GM18505 (cell line): ENCODE measurements around the gene ATG2B.

Experiments
- ATAC-seq: cut with Tn5 transposase; IDR thresholded peaks from one replicate; pipeline ENCODE4 v1.9.1; 2021; ENCODE audit not compliant: unreplicated experiment
- POLR2A ChIP-seq: IDR thresholded peaks from 4 replicates; pipeline ENCODE4 v1.6.1; 2011; ENCODE audit warnings: borderline replicate concordance; ENCODE audit not compliant: insufficient read depth, insufficient read length; ENCODE audit errors: extremely low read depth

ATG2B gene

DNA sequence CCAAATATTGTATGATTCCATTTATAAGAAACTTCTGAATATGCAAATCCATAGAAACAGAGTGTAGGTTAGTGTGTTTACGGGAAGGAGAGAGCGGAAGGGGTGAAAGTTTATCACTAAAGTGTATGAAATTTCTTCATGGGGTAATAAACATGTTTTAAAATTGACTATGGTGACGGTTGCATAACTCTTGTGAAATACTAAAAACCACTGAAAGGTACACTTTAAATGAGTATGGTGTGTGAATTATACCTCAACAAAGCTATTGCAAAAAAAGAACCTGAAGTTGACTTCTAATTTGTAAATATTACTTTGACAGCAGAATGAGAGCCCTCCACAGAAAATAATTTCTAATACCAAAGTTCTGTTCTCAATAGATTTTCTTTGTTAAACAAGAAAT is 47.1 kb downstream of the ATG2B start:
- ATAC-seq, result no peak
- TF ChIP-seq POLR2A, result no peak

GRCh38 chr14:96310906-96311305 is 52.2 kb downstream of the ATG2B start:
- TF ChIP-seq POLR2A, result no peak
- ATAC-seq, result no peak

- no peak for ATAC-seq
- no peak for TF ChIP-seq POLR2A
Observed at GRCh38 chr14:96309896-96310330, 53.2 kb downstream of the ATG2B start.

GRCh38 chr14:96309133-96309895 is 53.8 kb downstream of the ATG2B start:
- no peak for ATAC-seq
- no peak for TF ChIP-seq POLR2A

- ATAC-seq, result no peak
- TF ChIP-seq POLR2A, result no peak
Observed at GRCh38 chr14:96307434-96307833, 55.7 kb downstream of the ATG2B start.

- no peak for TF ChIP-seq POLR2A
- ATAC-seq, result no peak
Observed at GRCh38 chr14:96304956-96305355, 58.2 kb downstream of the ATG2B start.

GRCh38 chr14:96303981-96304380 is 59.2 kb downstream of the ATG2B start:
- no peak for ATAC-seq
- TF ChIP-seq POLR2A, result no peak

- no peak for ATAC-seq
- TF ChIP-seq POLR2A, result no peak
Observed at GRCh38 chr14:96299441-96299840, 63.7 kb downstream of the ATG2B start.

GRCh38 chr14:96297997-96298515 is 65.1 kb downstream of the ATG2B start:
- no peak for ATAC-seq
- no peak for TF ChIP-seq POLR2A

DNA sequence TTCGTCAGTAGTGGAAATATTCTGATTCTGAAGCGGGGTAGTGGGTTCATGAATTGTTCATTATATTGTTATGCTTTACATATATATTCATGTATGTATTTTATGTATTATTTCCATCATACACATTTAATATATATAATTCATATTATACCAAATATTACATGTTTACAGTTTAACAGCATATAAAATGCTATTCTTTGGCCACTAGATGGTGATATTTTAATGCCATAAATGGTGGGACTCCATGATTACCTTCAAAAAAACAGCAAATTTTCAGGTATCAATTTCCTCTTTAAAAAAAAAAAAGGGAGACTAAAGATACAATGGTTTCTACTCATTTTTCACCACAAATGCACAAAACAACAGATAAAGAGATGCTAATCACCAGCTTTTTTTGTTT is 66.1 kb downstream of the ATG2B start:
- ATAC-seq, result no peak
- no peak for TF ChIP-seq POLR2A

GRCh38 chr14:96294246-96294645 is 68.9 kb downstream of the ATG2B start:
- ATAC-seq, result no peak
- TF ChIP-seq POLR2A, result no peak

DNA sequence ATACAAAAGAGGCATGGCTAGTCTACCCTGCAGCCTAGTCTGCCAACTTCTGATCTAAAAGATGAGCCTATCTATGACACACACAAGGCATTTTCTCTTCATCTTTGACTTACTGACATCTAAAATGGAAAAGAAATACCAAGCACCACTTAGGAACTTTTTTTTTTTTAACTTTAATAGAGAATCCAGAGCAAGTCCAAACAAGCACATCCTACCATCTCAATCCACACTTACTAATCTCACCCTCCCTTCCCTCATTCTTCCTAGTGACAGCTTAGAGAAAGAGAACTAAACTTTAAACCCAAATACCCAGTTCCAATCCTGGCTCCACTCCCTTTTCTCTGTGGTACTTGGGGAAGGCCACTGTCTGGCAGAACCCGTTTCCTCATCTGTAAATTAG is 75.3 kb downstream of the ATG2B start:
- no peak for ATAC-seq
- no peak for TF ChIP-seq POLR2A

DNA sequence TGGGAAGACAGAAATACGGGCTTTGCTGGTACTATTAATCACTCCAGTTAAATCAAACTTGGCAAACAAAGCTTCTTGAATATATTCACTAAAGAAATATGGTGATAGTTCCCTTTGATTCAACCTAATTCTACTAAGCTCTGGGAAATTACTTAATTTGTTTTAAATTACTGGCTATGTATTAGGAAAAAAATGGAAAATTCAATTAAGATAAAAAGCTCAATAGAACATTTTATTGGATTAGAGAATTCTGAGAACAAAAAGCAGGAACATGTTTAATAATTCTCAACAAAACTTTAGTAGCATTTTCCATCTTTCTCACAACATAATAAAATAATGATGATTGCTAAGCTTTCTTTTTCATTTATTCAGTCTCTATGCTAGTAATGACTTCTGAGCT is 76.9 kb downstream of the ATG2B start:
- no peak for TF ChIP-seq POLR2A
- ATAC-seq, result no peak

DNA sequence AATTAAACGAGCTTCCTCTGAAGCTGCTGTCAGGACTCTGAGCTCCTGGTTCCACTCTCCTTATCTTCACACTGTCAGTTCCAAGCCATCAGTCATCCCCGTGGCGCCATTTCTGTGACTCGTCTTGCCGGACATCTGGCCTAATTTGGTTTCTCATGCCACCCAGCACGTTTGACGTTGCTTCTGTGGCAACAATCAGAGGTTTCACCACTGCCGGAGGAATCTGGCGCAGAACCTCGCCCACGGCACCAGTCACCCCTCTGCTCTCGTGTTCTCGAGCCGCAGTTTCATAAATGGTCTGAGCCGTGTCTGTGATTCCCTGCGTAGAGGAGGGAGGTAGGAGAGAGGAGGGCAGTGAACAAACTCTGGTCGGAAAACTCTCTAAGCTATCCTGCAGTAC is 77.5 kb downstream of the ATG2B start:
- TF ChIP-seq POLR2A, result no peak
- ATAC-seq, result no peak
